Stimulated activated CD8-positive, alpha-beta memory T cell treated with anti-CD3 and anti-CD28 coated beads, Interleukin-15, amount 100 ng/mL, for 1 hour (primary cell): ENCODE measurements around the gene ABCF2.

Experiments used
- DNase-seq: peaks from one replicate; pipeline ENCODE4 v3.0.0-alpha.2; 2020; ENCODE audit warnings: low read depth

Gene ABCF2

DNA sequence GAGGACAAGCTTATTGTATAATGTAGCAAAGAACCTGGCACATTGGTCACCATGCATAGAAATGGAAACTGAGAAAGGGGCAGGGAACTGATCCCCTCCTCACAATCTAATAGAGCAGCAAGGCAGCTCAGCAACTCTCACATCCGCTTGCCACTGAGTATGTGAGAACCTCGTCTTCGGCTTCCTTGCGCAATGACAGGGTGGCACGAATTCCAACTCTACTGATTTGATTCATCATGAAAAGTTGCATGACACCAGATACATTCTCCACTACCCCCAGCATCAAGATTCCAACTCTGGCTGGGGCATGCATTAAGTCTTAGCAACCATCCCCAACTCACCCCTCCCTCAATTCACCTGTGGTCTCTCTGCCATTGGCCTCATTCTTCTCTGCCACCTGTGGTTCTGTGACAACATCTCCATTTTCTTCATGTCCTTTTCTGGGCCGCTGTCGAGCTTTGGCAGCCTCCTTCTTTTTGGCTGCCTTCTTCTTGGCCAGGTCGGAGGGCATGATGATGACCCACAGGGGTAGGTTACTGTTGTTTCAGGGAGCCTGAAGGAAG lies 976 bp downstream of the ABCF2 start:
- no peak for DNase-seq

DNA sequence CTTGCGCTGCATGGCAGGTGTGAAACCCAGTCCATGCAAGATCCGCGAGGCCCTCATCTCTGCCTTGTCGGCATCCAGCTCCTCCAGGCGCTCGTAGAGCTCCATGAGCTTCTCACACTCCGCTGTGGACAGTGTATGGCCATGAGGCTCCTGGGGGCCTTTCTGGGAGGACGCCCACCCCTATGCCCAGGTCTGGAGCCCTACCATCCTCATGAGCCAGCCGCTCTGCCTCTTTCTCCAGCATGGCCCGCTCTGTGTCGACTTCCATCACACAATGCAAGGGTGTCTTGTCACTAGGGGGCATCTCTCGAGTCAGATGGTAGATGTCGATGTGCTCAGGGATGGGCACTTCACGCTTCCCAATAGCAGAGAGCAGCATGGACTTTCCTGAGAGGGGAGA lies 3.3 kb downstream of the ABCF2 start:
- DNase-seq = no peak

DNA sequence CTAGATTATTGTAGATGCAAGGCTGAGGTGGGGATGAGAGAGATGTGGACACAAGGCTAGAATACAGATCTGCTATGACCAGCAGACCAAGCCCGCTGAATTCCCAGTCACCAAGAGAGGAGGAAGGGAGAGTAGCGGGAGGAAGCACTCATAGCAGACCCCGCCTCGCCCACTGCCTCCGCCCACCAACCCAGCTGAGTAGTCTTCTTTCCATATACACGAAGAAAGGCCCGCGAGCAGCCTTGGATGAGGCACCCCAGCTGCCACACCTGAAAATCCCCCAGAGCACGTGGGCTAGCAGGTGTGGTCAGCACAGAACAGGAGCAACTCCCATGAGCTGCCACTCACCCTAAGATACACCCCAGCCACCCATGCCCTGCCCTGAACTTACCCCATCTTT lies 8.8 kb downstream of the ABCF2 start:
- DNase-seq = no peak

DNA sequence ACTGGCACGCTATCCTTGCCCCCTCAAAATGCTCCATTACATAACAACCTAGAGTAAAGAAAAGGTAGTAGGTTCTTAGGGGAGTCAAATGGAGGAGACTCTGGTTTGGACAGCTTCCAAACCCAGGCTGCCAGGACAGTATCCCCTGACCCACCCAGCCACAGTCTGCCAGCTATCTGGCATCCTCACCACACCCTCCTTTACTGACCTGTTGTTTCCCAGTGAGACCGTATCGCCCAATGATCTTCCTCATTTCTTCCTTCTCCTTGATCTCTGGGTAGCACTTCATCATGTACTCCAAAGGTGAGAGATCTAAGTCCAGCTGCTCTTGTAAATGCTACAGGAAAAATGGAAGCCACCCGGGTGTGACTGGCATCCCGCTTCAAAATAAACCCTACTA lies 11.6 kb downstream of the ABCF2 start:
- DNase-seq = no peak

DNA sequence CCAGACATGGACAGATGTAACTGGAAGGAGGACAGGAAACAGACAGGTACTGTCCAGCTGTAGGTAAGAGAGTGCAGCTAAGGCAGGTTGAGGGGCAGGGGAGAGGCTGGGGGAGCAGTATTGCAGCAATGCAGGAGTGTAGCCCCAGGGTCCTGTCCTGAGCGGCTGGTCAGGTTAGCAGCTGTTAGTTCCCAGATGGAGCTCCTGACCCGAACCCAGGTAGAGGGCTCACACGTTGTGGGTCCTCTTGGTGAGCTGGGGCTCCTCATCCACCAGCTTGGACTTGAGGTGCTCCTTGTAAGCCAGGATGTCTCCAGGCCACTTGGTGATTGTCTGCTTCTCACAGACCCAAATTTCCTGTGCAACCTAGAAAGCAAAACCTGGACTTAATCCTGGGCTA lies 13.2 kb downstream of the ABCF2 start:
- no peak for DNase-seq

DNA sequence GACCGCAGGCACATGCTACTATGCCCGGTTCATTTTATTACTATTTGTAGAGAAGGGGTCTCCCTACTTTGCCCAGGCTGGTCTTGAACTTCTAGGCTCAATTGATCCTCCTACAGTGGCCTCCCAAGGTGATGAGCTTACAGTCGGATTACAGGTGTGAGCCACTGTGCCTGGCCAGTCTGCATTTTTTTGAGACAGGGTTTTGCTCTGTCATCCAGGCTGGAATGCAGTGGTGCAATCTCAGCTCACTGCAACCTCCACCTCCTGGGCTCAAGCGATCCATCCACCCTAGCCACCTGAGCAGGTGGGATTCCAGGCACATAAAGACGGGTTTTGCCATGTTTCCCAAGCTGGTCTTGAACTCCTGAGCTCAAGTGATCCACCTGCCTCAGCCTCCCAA lies 14.4 kb downstream of the ABCF2 start:
- DNase-seq = no peak

DNA sequence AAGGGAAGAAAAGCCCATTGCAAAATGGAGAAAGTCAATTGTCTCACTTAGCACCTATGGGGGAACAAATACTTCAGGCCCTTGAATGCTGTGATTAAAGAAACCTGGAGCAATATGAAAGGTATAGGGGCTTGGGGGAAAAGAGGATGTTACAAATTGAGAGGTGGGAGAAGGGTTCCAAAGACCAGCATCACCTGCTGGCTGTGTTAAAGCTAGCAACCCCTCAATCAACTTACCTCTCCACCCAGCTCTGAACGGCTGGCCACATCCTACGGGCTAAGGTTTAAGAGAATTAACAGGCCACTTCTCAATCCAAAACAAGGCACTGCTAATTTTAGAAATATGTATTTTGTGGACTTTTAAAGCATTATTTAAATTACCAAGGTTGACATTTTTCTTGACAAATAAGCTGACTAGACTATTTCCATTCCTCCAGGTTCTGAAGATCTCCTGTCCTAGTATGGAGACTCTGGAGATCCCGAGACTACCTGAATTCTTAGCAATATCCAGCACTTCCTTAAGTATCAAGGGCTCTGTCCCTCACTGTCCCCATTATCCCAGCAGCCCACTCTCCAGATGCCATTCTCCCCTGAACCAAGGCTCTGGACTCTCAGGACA lies 15.7 kb downstream of the ABCF2 start:
- no peak for DNase-seq

DNA sequence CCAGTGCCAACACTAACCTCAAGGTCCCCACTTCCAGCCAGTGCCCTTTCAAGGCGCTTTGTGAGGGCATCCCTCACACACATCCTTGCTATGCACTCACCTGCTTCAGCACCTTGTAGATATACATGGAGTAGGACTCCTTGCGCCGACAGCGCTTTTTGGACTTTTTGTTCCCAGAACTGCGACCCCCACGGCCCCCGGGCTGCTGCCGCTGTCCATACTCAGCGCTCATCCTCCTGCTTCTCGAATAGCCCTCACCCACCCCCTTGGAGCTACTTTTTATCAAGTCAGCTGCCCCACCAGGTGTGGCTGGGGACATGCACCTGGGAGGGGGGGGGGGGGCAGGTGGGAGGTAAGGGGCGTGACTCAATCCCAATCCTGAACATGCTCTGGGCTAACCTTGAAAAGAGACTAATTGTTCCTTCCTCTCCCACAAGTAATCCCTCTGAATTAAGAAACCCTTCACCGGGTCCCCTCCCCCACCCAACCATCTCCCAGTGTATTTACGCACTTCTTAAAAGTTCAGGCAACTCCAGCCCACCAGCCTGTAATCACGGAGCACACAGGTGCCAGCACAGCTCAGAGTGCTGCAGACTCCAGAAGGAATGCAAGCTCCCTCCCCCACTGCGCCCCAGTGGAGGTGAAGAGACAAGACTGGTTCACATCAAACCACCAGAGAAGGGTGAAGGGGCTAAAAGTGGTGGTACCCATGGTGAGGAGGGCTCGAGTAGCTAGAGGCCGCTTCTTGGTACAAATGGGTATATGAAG lies 16.7 kb downstream of the ABCF2 start, which contains the start of gene H2BK1:
H2BK1 (minus strand) TSS at position 402 of the 768 bp plus-strand sequence; CDS start at position 232, 170 bp downstream.
- DNase-seq = no peak

DNA sequence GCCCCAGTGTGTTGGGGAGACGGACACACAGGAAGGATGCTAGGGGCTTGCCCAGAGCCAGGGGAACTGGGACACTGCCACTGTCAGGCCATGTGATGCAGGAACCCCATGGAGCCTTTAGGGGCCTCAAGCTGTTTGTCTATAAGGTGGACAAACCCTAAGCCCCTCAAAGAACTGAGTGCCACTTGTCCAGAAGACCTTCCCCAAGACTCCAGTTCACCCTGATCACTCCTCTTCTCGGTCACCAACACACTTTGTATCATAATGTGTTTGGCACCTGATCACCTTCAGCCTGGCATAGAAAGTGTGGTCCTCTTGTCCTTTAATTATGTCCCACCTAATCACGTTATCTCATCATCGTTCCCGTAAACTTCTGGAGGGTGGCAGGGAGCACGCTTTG lies 17.4 kb downstream of the ABCF2 start:
- no peak for DNase-seq

DNA sequence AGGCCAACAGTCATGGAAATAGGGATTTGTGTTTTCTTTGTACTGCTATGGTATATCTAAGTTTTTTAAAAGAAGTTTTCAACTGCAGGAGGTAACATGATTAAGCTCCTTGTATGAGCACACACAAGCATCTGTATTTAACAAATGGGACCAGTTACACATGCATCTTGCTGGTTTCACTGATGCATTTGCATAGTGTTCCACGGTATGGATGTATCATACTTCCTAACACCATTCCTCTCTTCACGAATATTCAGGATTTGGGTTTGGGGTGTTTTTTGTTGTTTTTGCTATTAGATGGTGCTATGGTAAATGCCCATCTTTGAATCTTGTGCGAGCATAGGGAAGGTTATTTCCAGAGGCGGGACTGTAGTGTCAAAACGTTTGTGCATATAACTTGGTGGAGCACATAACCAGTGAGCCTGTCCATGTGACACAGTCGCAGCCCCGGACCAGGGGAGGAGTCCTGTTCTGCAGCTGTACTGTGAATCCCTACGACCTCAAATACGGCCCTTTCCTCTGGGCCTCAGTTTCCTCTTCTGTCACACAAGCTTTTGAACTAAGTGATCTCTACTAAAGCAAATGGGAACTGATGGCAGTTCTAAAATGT lies 18.6 kb downstream of the ABCF2 start:
- no peak for DNase-seq

DNA sequence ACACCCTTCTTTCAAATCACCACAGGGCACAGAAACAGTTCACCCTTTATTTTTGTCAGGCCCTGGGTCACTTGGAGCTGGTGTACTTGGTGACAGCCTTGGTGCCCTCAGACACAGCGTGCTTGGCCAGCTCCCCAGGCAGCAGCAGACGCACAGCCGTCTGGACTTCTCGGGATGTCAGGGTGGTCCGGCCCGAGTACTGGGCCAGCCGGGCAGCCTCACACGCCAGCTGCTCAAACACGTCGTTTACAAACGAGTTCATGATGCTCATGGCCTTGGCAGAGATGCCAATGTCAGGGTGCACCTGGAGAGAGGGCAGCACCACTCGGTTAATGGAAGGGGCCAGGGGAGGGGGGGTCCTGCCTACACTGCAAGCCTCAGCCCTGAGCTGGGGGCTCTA lies 19.2 kb downstream of the ABCF2 start:
- no peak for DNase-seq

DNA sequence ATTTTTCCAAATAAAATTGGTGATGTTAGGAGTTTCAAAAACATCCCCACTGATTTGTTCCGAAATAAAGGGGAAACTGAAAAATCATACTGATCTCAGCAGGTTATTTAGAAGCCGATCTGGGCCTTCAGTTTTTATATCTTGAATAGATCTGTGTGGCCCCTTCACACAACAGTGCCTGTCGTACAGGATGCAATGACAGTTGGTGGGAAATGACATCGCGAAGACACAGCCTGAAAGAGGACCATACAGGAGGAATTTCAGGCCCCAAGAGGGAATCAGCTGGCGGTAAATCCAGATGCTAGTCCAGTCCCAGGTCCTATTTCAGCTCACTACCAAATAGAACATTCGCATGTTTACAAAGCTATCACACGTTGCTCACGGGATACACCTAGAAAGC lies 19.7 kb downstream of the ABCF2 start:
- DNase-seq = no peak

DNA sequence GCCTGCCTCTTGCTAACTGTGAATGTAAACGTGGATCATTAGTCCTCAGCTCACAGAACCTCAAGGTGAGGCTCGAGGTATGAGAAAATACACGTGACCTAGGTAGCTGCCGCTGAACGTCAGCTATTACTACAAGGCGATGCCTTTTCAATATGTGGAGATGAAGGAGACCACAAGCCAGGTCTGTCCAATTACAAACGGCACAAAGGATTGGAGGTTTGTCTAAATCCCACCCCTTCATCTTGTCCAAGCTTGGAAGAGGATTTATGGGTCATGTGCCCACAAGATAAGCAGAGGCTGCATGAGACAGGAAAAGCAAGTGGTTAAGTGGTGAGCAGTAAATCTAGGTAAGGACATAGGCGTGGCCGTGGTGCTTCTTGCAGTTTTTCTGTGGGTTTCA lies 20.1 kb downstream of the ABCF2 start:
- no peak for DNase-seq

DNA sequence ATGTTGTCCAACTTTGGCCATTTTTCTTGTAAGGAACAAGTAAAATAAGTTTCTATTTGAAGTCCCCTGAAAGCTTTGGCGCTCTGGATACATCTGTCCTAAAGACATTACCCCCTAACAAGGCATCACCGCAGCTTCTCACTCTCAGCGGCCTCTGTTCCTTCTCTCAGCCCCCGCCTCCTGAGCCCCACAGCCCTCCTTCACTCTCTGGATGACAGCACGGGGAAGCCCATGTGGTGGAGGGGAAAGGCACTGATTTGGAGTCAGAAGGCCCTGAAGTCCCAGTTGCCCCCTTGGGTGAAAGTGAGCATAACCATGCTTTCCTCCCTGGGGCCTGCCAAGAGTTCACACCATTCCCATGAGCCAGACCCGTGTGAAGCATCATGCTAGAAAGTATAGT lies 21.3 kb downstream of the ABCF2 start:
- no peak for DNase-seq

DNA sequence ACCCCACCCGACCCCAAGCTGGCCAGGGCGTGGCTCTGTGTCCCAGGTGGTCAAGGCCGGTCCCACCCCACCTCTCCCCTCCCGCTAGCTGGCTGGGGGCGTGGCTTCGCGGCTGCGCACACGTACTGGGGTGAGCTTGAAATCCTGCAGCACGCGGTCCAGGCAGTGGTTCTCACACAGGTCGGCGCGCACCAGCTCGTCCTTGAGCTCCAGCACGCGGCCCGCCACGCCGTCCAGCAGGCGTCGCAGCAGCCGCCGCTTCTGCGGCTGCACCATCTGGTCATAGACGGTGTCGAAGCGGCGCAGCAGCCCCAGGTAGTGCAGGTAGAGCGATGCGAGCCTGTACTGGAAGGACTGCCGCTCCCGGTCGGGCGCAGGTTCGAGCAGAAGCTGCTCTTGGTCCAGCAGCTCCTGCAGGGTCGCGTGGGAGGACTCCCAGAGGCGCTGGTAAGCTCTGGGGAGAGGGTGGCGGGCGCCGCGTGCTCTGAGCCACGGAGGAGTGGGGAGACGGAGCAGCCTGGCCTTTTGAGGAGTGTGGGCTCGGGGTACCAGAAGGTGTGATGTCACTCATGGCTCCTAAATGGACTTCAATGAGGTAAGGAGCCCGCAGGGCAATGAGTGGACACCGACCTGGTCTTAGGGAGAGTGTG lies 22.5 kb downstream of the ABCF2 start:
- DNase-seq = no peak

DNA sequence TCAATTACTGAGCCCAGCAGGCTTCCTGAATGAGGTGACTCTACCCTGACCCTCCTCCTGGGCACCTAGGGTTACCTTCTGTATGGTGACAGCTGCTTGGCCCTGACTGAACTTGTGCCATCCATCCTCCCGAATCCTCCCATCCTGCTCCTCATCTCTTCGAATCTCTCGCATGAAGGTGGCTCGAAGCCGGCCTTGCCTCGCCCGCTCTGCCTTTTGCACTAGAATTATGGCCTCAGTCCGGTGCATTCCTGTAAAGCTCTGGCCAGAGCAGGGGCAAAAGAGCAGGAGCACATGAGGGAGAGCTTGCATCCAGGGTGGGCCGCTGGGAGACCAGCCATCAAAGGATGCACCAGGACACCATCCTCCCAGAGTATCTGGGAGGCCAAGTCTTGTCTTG lies 24.2 kb downstream of the ABCF2 start:
- no peak for DNase-seq

DNA sequence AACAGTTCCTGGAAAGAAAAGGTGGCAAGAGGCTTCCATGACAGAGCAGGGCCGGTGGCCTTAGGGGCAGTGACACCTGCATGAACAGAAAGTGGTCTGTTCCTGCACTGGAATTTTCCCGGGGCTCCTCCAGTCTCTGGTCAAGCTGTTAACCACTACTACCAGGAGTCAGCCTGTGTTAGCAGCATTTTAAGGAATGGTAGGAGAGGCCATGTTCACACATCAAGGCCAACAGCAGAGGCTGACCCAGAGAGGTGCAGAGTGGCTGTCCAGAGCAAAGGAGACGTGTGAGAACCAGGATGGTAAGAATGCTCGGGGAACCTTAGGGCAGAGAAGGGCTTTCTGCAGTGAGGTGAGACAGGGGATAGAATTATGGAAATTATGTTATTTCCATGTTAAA lies 25.3 kb downstream of the ABCF2 start:
- DNase-seq = no peak

DNA sequence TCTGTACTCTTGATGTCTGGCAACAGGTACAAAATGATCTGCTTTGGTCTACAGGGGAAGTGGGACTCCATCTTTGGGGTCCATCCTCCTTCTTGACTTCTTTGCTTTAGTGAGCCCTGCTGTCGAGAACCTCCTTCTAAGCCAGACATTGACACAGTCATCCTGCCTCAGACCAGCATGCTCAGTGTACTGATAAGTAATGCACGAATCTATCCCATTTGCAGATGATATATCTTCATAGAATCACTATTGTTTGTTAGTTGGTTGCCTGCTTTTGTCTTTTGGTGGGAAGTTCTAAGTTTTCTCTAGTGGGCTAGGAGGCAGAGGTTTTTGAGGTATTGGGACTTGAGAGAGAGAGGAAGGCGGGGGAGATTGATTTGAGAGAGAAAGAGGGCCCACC lies 25.7 kb downstream of the ABCF2 start:
- DNase-seq = no peak

DNA sequence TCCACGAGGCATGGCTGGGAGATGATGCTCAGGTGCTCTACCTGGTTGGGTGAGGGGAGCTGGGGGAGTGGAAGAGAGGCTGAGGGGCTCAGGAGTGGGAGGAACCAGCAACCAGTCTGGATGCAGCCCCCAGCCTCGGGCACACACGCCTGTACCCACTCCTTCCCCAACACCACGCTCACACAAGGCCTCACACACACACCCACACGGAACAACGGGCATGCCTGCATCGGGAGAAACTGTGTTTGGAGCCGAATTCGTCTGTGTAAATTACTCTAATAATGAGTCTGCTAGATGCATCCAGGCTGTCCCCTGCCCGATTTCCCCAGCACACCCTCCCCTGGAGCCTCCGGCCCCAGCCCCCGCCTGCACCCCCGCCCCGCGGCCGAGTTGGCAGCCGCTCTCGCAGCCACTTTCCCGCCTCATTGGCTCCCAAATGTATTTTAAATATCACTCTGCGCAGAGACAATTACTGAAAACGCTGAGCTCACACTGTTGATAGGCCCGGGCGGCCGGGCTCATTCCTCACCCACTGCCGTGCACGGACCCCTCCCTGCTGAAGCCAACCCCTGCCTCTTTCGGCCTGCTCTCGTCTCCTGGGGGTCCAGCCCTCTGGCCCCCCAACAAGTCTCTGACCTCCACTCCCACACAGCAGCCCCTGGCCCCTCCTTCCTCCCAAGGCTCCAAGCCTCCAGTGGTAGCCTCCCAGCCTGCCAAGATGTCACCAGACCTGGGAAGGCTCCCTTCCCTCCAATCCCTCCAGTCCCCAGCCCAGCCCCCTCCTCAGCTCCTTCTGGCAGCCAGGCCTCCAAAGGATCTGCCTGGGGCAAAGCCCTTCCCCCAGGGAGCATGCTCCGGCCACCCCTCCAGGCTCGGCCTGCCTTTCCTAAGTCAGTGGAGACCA lies 27.8 kb downstream of the ABCF2 start:
- DNase-seq = no peak

DNA sequence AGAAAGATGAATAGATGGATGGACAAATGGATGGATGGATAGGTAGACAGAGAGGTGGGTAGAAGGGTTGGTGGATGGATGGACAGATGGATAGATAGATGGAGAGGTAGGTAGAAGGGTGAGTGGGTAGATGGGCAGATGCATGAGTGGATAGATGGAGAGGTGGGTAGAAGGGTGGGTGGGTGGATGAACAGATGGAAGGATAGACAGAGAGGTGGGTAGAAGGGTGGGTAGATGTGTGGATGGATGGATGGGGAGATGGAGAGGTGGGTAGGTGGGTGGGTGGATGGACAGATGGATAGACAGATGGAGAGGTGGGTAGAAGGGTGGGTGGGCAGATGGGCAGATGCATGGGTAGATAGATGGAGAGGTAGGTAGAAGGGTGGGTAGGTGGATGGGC lies 29.1 kb downstream of the ABCF2 start:
- DNase-seq = no peak

DNA sequence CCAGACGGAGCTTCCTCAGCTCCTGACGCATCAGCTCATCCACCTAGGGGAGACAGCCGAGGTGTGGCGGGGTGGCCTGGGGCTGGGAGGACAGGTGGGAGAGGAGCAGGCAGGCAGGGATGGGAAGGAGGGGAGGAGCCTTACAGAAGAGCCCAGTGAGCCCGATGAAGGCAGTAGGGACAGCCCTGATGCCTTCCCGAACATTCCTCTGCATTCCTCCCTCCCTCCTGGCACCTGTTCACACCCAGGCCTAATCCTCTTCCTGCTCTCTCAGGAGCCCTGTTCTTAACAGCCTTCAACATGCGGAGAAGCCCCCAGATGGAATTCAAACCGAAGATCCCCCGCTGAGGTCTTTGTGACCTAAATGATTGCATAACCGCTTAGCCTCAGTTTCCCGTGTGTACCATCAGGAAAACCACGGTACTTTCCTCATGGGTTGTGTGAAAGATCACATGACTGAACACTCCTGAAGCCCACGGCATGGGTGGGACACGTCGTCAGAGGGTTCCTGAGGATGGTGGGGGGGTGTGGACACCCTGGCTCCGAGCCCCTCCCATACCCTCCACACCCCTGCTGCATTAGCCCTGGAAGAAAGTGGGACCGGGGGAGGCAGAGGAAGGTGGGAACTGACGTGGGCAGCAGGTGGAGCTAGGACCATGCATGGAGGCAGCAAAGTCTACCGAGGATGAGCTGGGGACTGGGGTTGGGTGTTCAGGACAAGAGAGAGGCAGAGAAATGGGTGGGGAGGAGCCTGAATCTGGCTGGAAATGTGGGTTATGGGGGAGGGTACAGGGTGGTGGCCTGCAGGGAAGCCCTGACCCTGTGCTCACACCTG lies 31.2 kb downstream of the ABCF2 start:
- DNase-seq = no peak
